Esophagus muscularis mucosa (tissue), 4 donors: Measurements from ENCODE around the gene TMEM175.
"Not testable (repeated sequence)": the region's sequence is repeated elsewhere in the genome, so short reads cannot be mapped to it uniquely, and the experiment has no call there.

Source experiments
- EP300 ChIP-seq: sonication (generic); formaldehyde crosslinking; IDR thresholded peaks from one replicate; pipeline ENCODE4 v1.6.1; 2017; ENCODE audit warnings: antibody characterized with exemption
- POLR2A ChIP-seq: fragments of 450-650 bp; IDR thresholded peaks from one replicate; pipeline ENCODE4 v1.6.1; 2017; ENCODE audit warnings: antibody characterized with exemption, moderate library complexity, mild to moderate bottlenecking, low read depth
- POLR2AphosphoS5 ChIP-seq, 2 donors: sonication (generic); formaldehyde crosslinking; IDR thresholded peaks; one replicate each; pipeline ENCODE4 v1.6.1; 2017; ENCODE audit warnings: antibody characterized with exemption in 2 of 2
- TF ChIP-seq, protein P1 (sequence below), 3 experiments: fragments of 200-600 bp in 2 of 3; fragments of 450-650 bp in 1 of 3; sonication (generic) in 2 of 3; IDR thresholded peaks; one replicate each; pipeline ENCODE4 v1.5.1; 2017 to 2019; ENCODE audit warnings: antibody characterized with exemption in 3 of 3, mild to moderate bottlenecking in 2 of 3, moderate library complexity in 1 of 3

- not testable (repeated sequence) for TF ChIP-seq EP300; POLR2A; POLR2AphosphoS5 (IDR thresholded peaks at IDR 0.05)
- TF ChIP-seq, protein P1, sequence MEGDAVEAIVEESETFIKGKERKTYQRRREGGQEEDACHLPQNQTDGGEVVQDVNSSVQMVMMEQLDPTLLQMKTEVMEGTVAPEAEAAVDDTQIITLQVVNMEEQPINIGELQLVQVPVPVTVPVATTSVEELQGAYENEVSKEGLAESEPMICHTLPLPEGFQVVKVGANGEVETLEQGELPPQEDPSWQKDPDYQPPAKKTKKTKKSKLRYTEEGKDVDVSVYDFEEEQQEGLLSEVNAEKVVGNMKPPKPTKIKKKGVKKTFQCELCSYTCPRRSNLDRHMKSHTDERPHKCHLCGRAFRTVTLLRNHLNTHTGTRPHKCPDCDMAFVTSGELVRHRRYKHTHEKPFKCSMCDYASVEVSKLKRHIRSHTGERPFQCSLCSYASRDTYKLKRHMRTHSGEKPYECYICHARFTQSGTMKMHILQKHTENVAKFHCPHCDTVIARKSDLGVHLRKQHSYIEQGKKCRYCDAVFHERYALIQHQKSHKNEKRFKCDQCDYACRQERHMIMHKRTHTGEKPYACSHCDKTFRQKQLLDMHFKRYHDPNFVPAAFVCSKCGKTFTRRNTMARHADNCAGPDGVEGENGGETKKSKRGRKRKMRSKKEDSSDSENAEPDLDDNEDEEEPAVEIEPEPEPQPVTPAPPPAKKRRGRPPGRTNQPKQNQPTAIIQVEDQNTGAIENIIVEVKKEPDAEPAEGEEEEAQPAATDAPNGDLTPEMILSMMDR (IDR thresholded peaks at IDR 0.05) = not testable (repeated sequence)
Measured at GRCh38 chr4:939508-939907, 7.2 kb downstream of the TMEM175 start.
